ENCODE measurements around the gene BCORL1. TPM values are rescaled to one million over a fixed set of nuclear protein-coding genes. Genes with fewer than 3 reads are reported as not detected.

Gene BCORL1
- total RNA-seq, 1 donor from 2014 or later: 1.1 TPM

GRCh38 chrX:130085551-130086446, 103.4 kb downstream of the BCORL1 start:
- no peak for TF ChIP-seq CTCF (IDR thresholded peaks at IDR 0.05; ENCODE audit: insufficient read depth, low read length, severe bottlenecking)
- FAIRE-seq (no peak), DNase-seq (ENCODE audit: low read depth) (no peak)
- H3K4me3 ChIP-seq (ENCODE audit: low read depth, low read length): no peak overlapping the region
- peaks cover 1% of the 10 kb centered on the region for H3K36me3 ChIP-seq (ENCODE audit: control insufficient read depth, insufficient read depth, low read length)
- no peaks in the 10 kb centered on the region for H3K27me3 ChIP-seq (ENCODE audit: control insufficient read depth, insufficient read depth, low read length)

- H3K4me3 ChIP-seq (ENCODE audit: low read depth, low read length): no peak overlapping the region
- no peak for DNase-seq (ENCODE audit: low read depth)
- FAIRE-seq: no peak
- no peaks in the 10 kb centered on the region for H3K27me3 ChIP-seq (ENCODE audit: control insufficient read depth, insufficient read depth, low read length)
- peaks cover under 1% of the 10 kb centered on the region for H3K36me3 ChIP-seq (ENCODE audit: control insufficient read depth, insufficient read depth, low read length)
- TF ChIP-seq CTCF (IDR thresholded peaks at IDR 0.05; ENCODE audit: insufficient read depth, low read length, severe bottlenecking): no peak
Measured at GRCh38 chrX:130086447-130087206, 104.2 kb downstream of the BCORL1 start.

- Histone ChIP-seq H3K27me3 (ENCODE audit: control insufficient read depth, insufficient read depth, low read length) (no peaks in the 10 kb centered on the region), H3K36me3 (ENCODE audit: control insufficient read depth, insufficient read depth, low read length) (no peaks in the 10 kb centered on the region), H3K4me3 (ENCODE audit: low read depth, low read length) (no peak overlapping the region)
- no peak for FAIRE-seq
- TF ChIP-seq CTCF (IDR thresholded peaks at IDR 0.05; ENCODE audit: insufficient read depth, low read length, severe bottlenecking): no peak
- no peak for DNase-seq (ENCODE audit: low read depth)
Measured at GRCh38 chrX:130090364-130090763, 107.9 kb downstream of the BCORL1 start.

GRCh38 chrX:130091980-130092522, 109.6 kb downstream of the BCORL1 start:
- no peak for DNase-seq (ENCODE audit: low read depth)
- no peak for TF ChIP-seq CTCF (IDR thresholded peaks at IDR 0.05; ENCODE audit: insufficient read depth, low read length, severe bottlenecking)
- no peak for FAIRE-seq
- no peaks in the 10 kb centered on the region for H3K27me3 ChIP-seq (ENCODE audit: control insufficient read depth, insufficient read depth, low read length)
- no peak overlapping the region for H3K4me3 ChIP-seq (ENCODE audit: low read depth, low read length)
- H3K36me3 ChIP-seq (ENCODE audit: control insufficient read depth, insufficient read depth, low read length): no peaks in the 10 kb centered on the region

- Histone ChIP-seq H3K27me3 (ENCODE audit: control insufficient read depth, insufficient read depth, low read length) (no peaks in the 10 kb centered on the region), H3K36me3 (ENCODE audit: control insufficient read depth, insufficient read depth, low read length) (no peaks in the 10 kb centered on the region), H3K4me3 (ENCODE audit: low read depth, low read length) (no peak overlapping the region)
- TF ChIP-seq CTCF (IDR thresholded peaks at IDR 0.05; ENCODE audit: insufficient read depth, low read length, severe bottlenecking): no peak
- DNase-seq (ENCODE audit: low read depth) (no peak), FAIRE-seq (no peak)
Measured at GRCh38 chrX:130093271-130093670, 110.8 kb downstream of the BCORL1 start.

Measured in bronchial epithelial cell (primary cell).